Activated CD8-positive, alpha-beta memory T cell treated with anti-CD3 and anti-CD28 coated beads for 4 hours (primary cell): ENCODE measurements around the gene CST6.
"Not testable (repeated sequence)": the region's sequence is repeated elsewhere in the genome, so short reads cannot be mapped to it uniquely, and the experiment has no call there.

Experiments
- DNase-seq, 2 donors: peaks; one replicate each; pipeline ENCODE4 v3.0.0-alpha.2; 2020; ENCODE audit warnings: low read depth in 2 of 2

Gene CST6

DNA sequence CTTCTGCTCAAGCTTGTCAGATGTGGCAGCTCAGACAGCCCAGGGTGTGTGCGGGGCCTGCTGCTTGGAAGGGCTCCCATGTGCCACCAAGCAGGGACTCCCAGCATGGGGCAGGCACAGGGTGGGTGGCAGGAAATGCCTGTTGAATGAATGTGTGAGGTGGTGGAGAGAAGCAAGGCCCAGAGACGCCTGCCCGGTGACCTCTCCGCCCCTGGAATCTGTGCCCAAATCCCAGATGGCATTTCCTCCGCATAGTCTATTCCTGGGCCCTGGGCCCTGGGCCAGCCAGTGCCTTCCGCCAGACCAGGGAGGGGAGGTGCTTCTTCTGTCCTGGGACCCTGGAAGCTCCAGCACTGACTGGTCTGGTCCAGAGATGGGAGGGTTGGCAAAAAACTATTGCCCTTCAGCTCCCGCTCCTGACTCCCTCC lies 3.7 kb downstream of the CST6 start:
- no peak for DNase-seq

DNA sequence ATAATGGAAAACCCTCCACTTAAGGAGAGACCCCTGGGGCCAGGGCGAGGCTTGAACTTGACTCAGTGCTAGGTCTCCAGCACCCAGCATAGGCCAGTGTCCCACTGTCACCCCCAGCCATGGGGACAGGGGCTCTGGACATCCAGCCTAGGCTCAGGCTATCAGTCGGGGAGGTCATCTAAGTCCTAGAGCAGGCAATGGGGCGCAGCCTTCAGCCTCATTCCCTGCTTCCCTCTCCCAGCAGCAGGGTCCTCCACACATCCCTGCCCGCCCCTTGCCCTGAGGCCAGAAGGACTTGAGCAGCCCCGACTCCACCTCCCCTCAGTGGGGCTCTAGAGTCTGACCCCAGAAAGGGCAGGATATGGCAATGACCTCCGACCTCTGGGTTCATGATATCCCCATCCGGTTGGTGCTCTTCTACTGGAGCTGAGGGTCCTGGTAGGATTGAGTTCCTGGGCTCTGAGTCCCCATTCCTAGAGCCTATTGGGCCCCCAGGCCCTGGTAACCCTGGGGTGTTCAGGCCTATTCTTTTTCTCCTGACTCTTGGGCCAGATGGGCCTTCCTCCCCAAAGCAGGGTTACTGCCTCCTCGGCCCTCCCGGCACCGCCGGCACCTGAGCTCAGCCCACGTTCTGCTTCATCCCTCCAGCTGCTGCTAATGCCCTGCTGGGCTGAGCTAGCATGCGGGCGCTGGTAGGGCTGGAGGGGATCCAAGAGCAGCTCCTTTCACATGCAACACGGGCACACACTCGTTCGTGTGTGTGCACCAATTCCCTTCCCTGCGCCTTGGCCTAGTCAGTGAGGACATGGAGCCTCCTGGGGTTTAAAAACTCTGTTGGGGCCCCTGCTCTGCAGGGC lies 4.4 kb downstream of the CST6 start:
- DNase-seq = no peak

DNA sequence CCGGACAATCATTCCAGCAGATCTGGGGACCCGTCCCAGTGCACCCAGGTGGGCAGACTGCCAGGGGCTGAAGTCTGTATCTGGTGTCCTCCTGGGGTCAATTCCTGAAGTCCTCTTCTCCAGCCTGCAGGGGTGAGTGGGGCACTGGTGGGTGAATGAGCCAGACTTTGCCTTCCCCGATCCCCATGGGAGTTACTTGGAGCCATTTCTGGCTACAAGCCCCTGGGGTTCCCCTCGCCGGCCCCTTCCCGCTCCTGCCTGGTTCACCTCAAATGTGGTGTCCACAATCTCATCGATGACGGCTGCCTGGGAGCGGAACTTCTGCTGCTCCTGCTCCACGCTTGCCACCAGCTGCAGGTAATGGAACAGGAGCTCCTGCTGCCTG lies 5.0 kb downstream of the CST6 start:
- no peak for DNase-seq

DNA sequence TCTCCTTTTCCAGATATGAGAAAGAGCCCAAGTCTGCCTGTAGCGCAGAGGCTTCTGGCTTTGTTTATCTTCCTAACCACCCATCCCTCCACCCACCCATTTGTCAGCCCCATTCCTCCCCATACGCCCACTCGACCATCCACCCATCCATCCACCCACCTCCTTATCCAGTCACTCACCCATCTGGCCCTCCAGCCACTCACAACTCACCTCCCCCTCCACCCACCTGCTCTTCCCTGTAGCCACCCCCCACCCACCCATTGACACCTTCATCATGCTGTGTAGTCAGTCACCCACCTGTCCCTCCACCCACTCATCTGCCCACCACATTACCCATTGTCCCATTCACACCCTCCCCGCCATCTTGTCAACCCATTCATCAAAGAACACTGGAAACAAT lies 5.5 kb downstream of the CST6 start:
- DNase-seq = peak in 1 of 2 donors; percentile 44

DNA sequence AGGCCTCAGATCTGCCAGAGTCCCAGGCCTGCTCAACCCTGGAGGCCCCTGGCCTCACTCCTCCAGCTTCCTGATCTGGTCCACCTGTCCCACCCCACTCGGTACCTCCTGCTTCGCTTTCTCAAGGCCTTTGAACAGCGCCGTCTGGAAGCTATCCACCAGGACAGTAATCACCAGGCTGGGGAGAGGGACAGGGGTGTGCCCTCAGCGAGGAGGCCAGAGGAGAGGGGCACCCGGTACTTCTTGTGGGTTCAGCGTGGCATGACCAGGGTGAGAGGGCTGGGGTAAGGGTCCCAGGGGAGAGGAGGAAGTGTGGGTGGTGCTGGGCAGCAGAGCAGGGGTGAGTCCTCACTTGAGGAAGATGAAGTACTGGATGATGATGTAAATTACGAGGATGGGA lies 8.4 kb downstream of the CST6 start:
- DNase-seq = no peak

DNA sequence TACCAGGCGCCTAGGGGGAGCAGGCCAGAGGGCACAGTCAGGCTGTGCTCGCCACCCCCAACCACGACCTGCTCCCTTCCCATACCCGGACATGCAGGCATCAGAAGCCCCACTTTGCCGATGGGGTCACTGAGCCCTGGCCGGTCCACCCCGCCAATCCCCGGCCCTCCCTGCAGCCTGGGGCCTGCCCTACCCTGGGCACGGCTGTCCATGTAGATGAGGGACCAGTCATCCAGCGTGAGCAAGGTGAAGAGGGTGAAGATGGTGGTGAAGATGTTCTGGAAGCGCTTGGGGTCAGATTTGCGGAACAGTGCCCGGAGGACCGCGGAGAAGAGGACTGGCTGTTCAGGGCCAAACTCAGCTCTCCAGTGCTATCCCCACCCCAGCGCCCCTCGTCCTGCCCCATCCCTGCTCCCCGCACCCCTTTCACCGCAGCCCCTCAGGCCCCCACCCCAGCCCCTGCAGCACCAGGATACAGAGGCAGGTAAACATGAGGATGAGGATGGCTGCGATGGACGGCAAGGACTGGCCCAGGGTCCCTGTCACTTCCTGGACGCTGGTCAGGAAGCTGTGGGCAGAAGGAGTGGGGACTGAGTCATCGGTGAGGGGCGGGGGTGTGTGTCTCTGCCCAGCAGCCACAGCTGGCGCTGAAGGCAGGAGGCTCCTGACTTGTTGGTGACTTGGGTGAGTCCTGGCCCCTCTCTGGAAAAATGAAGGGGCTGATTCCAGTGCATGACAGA lies 9.0 kb downstream of the CST6 start:
- no peak for DNase-seq

DNA sequence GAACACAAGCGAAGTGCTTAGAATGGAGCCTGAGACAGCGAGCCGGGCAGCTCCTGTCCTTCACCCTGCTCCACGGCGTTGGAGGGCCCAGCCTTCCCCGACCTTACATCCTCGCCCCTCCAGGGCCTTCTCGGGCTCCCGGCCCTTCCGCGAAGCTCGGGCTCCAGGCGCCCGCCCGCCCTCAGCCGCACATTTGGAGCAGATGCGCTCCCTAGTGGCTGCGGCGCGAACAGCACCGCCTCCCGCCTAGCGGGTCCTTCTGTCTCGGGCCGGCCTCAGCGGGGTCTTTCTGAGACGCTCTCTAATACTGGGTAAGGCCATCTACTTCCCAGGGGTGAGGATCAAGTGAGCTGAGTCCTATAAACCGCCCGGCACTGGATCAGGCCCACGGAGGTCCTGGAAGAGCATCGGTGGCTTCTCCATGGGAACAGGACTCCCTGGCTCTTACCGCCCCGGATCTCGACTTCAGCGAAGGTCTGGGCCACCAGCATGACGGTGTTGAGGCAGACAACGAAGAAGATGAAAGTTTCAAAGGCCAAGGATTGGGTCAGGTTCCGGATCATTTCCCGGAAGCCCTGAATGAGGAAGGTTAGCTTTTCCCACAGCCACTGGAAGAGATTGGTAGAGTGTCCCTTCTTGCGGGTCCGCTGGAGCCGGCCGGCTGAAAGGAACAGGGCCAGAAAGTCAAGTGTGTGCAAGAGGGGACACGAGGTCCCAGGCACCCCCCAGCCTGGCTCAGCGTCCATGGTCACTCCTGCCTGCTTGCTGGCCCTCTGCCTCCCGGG lies 10.8 kb downstream of the CST6 start:
- peak; percentile 28 to 51 for DNase-seq

DNA sequence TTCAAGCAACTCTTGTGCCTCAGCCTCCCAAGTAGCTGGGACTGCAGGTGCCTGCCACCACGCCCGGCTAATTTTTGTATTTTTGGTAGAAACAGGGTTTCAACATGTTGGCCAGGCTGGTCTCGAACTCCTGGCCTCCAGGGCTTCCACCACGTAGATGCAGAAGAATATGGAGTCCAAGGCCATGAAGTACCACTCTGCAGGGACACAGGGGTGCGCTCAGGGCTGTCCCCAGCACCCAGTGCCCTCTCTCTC lies 11.3 kb downstream of the CST6 start:
- DNase-seq = not testable (repeated sequence)

DNA sequence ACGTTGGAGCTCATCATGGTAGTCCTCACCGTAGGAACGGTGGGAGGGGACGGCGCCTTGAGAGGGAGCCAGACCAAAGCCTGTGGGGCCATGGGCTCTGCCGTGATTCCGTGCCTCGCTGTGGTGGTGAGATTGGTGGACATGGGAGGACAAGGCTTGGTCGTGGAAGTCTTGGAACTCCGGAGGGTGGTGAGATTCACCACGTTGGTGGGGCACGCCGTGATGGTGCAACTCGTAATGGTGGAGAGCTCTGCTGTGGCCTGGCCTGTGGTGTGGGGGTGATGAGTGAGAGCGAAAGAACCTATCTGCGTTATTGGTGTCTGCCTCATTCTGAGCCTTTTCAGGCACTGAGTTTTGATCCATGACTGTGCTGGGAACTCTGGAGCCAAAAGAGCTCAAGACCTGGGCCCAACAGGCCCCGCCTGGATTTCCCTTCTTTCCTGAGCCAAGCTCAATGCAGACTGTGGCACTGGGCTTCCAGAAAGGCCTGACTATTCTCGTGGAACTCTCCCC lies 14.3 kb downstream of the CST6 start, which contains the start of gene CATSPER1:
Gene CATSPER1 (minus strand): TSS at position 463 of the 513 bp plus-strand sequence. CDS start 100 bp downstream, at position 363.
- DNase-seq = no peak

DNA sequence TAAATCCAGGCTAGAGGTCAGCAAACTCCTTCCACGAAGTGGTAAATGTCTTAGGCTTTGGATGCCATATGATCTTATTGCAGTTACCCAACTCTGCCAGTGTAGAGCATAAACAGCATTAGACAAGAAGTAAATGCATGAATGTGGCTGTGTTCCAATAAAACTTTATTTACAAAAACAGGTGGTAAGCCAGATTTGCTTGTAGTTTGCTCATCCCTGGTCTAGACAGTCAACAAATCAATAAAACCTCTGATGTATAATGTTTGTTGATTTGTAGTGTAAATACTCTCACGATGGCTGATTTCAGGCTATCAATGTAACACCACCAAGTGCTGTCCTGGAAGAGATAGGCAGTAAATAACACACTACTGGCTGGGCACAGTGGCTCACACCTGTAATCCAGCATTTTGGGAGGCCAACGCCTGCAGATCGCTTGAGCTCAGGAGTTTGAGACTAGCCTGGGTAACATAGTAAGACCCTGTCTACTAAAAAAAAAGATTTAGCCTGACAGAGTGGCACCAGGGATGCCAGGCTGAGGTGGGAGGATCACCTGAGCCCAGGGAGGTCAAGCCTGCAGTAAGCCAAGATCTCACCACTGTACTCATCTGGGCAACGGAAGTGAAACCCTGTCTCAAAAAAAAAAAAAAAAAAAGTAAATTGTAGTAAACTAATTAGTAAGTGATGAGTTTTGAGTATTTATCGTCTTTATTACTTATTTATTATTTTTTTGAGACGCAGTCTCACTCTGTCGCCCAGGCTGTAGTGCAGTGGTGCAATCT lies 21.3 kb downstream of the CST6 start:
- no peak for DNase-seq

DNA sequence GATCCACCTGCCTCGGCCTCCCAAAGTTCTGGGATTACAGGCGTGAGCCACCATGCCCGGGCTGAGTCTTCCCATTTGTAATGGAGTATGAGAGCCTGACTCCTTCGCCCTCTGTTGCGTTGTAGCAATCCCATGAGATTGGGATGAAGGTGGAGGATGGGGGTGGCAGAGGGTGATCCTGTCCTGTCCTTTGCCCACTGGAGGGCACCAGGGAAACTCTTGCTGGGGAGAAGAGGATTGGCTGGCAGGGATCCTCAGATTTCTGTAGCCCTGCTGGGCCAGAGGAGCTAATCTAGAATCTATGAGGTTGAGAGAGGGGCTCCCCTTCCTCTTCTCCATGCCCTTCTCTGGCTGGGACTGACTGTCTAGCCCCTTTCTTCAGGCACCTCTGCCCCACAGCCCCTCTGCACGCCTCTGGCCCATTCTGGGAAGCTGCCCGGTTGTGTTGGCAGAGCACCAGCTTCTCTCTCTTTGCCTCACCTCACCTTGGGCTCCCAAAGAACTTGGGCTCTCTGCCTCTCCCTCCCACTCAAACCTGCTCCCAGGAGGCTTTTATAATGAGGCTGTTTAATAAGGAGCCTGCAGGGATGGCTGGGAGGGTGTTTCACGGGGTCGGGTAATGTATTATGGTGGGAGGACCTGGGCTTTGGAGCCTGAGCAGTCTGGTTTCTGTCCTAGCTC lies 24.0 kb downstream of the CST6 start:
- no peak for DNase-seq

DNA sequence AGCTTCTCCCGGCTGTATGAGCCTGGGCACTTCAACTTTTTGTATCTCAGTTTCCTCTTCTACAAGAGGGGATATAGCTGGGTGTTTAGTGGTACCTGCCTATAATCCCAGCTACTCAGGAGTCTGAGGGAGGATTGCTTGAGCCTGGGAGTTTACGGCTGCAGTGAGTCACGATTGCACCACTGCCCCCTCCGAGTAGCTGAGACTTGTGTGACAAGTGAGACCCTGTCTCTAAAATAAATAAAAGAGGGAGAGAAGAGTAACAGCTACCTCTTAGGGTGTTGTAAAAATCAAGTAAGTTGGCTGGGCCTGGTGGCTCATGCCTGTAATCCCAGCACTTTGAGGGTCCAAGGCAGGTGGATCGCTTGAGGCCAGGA lies 24.5 kb downstream of the CST6 start:
- DNase-seq = no peak

DNA sequence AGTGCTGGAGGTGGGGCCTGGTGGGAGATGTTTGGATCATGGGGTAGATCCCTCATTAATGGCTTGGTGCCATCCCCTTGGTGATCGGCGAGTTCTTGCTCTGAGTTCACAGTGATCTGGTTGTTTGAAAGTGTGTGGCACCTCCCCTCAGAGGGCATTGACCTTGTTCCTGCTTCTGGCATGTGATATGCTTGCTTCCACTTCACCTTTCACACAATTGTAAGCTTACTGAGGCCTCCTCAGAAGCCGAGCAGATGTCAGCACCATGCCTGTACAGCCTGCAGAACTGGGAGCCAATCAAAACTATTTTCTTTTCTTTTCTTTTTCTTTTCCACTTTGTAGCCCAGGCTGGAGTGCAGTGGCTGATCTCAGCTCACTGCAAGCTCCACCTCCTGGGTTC lies 25.5 kb downstream of the CST6 start:
- no peak for DNase-seq

DNA sequence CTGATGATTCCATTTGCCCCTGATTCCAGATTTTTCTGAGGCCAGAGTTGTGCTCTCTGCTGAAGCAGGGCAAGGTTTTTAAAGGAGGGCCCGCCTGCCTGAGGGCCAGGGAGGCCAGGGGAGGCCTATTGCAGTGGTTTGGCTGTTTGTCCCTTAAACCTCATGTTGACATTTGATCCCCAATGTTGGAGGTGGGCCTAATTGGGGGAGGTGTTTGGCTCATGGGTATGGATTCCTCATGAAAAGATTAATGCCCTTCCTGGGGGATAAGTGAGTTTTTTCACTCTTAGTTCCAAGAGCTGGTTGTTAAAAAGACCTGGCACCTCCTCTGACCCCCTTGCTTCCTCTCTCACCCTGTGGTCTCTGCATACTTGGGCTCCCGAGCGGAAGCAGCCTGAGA lies 28.0 kb downstream of the CST6 start:
- no peak for DNase-seq

DNA sequence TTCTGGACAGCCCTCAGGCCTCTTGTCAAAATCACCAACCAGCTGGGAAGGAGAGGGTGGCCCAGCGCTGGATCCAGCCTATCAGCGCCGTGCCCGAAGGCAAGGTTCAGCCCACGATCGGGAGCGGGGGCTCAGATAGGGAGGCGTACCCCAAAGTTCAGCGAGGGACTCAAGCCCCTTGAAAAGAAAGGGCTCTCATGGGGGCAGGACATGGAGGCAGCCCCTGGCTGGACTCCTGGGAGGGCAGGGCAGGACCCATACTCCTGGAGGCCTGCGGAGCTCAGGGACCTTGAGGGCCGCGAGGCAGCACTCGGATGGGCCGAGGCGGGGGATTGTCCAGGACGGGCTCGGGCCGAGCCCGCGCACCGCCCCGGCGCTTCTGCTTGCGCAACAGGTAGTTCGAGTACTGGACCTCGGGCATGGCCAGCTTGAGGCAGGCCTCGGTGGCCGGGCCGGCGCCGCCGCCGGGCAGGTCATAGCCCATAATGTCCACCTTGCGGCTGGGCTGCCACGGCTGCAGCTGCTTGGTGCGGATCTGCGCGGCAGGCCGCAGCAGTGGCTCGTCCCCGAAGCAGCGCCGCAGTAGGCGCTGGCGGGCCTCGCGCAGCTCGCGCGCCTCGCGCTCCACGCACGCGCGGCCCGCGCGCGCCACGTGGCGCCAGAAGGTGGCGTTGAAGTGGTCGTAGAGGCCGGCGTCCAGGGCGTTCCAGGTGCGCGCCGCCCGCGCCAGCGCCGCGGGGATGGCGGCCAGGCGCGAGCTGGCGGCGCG lies 30.6 kb downstream of the CST6 start:
- no peak for DNase-seq

DNA sequence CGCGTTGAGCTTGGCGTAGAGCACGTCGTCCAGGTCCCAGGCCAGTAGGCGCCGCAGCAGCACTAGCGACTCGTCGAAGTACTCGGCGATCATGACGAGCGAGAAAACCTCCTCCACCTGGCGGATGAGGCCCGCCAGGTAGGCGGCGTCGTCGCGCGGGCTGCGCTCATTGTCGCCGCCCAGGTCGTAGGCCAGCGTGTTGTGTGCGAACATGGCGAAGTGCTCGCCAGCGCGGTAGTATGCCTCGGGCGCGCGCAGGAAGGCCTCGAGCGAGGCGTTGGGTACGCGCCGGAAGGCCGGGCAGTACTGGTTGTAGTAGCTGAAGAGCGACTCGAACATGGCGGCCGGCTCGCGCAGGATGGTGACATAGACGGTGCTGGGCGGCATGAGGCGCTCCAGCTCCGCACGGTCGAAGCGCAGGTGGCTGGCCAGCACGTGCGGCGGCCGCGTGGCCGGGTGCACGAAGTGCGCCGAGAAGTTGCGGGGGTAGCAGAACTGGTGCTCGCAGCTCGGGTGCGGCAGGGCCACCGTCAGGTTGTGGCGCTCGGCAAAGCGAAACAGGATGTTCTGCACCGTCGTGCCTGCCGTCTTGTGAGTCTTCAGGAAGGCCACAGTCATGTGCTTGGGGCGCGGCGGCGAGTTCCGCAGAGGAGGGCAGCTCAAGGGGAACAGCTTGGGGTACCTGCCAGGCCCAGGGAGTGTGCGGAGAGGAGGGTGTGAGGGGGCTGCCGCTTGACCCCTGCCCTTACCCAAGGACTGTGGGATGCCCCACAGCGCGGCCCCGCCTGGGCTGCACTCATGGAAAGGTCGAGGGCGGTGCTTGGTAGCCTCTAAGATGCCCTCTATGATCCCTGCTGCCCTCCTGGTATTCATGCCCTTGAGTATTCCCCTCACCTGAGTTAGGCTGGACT lies 31.4 kb downstream of the CST6 start:
- no peak for DNase-seq

DNA sequence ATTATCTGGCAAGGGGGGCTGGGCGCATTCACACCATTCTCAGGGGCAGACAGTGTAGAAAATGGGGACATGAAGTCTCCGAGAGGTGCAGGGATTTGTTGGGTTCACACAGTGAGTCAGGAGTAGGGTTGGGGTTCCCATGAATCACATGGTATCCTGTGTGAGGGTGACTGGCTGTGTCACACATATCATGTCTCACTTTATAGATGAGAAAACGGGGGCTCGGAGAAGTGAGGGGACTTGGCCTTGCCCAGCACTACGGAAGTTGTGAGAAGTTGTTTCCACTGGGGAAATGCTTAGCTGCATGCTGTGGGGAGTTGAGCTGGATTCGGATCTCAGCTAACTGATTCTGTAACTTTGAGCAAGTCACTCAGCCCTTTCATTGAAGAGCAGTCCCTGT lies 32.9 kb downstream of the CST6 start:
- DNase-seq = no peak

DNA sequence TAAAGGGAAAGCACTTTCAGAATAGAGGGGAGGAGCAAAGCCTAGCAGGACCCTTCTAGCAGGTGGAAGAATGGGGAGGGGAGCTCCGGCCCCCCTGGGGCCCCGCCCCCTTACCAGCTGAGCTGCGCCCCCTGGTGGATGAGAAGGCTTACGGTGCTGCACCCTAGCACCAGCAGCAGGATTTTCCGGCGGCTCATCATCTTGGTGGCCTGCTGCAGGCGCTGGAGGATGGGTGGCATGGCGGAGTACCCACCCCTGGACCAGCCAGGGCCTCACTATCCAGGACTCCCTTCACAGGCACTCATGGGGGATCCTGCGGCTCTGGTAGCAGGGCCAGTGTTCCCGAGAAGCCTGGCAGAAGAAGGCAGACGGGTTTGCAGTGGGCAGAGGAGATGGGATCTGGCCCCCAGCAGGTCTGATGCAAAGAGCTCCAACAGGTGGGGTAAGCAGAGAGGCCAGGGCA lies 33.4 kb downstream of the CST6 start:
- DNase-seq = peak; percentile 66 to 68

DNA sequence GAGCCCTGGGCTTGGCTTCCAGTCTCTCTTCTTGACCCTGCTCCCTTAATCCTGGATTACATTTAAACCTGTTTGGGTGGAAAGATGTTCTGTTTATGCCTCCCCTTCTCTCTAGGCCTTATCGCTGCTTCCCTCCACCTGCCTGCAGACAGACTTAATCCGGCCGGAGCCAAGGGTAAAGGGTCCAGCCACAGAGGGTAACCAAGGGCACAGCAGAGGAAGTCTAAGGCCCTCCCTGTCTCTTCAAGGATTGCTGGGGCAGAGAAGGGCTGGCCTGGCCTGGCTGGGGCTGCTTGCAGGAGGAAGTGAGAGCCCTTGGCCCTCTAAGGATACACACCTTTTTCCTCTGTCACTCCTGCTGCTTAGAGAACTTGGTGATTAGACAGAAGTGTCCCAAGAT lies 35.1 kb downstream of the CST6 start:
- DNase-seq = no peak
